Measurements from ENCODE around the gene C11orf86.
"Not testable (repeated sequence)": the region's sequence is repeated elsewhere in the genome, so short reads cannot be mapped to it uniquely, and the experiment has no call there.

Gene C11orf86, protein sequence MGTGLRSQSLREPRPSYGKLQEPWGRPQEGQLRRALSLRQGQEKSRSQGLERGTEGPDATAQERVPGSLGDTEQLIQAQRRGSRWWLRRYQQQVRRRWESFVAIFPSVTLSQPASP

DNA sequence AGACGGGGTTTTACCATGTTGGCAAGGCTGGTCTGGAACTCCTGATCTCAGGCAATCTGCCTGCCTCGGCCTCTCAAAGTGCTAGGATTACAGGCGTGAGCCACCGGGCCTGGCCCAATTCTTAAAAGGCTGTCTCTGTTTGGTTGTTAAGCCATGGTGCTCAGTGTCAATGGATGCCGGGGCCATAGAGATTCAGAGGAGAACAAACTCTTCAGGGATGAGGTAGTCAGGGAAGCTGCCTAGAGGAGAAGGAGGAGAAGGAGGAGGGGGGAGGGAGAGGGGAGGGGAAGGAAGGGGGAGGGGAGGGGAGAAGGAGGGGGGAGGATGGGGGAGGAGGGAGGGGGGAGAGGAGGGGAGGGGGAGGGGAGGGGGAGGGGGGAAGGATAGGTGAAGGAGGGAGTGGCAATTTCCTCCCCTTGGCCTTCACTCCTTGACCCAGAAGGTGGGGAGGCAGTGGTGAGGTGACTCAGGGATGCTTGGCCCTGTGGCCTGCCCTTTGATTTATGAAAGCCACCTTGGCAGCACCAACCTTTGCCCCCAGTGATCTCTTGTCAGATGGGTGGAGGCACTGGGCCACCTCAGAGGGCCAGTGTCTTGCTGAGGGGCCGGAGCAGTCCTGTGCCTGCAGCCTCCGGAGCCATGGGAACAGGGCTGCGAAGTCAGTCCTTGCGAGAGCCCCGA, at the start of gene C11orf86:
TSS of gene C11orf86 (plus strand) at position 581 of the 681 bp plus-strand sequence. CDS start at position 640, 59 bp downstream.
- DNase-seq (ENCODE audit: low read depth): no peak

DNA sequence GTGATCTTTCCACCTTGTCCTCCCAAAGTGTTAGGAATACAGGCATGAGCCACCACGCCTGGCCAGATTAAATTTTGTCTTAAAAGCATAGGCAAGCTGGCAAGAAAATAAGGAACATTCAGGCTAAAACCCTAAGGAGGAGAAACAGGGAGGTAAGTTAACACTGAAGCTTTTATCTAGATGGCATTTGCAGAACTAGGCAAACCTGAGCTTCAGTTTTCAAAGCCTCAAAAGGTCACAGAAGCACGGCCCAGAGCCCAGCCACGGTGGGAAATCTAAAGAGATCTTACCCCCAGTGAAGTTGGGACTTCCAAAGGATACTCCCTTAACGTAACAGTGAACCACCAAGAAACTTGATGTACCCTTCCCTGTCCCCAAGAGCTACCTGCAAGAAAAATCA, 45.4 kb upstream of the C11orf86 start:
- no peak for DNase-seq (ENCODE audit: low read depth)

DNA sequence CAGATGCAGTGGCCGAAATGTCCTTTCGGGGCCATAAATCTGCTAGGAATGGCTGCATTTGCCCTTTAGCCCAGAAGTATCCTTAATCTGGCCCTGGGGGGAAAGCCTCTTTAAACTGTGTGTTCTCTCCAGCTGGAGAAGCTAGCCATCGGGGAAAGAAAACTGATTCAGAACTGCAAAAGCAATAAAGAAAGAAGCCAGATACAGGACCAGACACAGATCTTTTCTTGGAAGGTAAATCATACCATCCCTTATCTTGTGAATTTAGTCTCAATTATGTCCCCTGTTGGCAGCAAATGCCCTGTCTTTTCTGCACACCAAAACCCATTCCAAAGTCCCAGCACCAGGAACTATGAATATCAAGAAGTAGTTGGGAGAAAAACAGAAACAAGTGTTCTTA, 42.6 kb upstream of the C11orf86 start:
- DNase-seq (ENCODE audit: low read depth): no peak

DNA sequence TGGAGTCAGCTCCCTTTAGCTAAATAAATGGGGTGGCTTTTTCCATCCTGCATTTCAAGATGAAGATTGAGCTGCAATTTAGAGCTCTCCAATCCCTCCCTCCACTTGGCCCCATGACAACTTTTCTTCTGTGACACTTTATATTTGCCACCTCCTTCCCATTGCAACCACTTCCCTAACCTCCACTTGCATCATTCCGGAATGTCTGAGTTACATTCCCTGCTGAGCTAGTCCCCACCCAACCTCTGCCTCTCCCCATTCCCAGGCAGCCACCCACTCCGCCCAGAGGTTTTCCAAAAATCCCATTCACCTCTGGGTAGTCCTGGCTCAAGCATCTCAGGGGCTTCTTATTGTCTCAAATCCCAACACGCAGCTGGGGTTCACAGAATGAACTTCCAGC, 41.6 kb upstream of the C11orf86 start:
- DNase-seq (ENCODE audit: low read depth): no peak

DNA sequence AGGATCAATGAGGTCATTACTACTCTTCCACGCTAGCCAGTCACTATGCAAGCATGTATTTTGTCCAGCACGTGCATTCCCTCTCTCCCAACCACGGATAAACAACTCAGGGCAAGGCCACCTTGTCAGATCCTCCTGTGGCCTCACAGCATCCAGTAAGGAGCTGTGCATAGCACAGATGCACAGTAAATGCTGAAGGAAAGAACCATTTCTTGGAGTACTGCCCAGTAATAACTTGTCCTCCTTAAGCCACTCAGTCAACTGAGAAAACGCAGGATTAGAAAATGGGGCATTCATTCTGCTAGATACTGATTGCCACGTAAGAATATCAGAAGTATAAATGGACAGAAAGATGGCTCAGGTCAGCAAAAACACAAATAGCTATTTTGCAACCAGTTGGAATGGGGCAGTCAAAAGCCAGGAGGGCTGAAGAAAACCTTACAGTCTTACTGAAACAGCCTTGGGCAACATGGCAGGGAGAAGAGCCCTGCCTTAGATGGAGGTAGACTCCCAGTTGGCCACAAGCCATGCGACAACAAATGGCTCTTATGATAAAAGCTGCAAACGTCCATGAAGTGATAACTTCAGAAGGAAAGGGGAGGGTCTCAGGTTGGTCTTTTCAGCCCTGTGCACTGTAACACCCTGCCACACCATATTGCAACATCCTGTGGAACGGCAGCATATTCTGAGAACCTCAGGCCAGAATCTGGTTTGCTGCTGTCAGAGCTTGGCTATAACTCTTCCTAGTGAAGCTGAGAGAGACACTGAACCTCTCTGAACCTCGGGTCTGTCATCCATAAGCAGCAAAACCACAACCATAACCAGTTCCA, 39.9 kb upstream of the C11orf86 start:
- no peak for DNase-seq (ENCODE audit: low read depth)

DNA sequence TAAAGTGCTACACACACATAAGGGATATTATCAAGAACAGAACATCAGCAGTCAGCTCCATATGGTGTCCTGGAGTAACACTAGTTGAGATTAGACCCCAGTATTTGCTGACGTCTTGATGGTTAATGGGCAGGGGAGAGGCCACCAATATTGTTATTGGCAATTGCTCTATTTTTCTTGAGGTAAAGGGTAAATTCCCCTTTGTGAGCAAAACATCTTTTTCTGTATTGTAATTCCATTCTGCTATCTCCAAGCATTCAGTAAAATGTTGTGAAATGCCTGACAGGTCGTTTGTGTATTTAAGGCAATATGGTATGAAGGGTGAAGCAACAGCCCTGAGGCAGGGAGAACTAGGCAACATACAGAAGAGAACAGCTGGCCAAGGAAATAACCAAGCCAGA, 38.8 kb upstream of the C11orf86 start:
- no peak for DNase-seq (ENCODE audit: low read depth)

DNA sequence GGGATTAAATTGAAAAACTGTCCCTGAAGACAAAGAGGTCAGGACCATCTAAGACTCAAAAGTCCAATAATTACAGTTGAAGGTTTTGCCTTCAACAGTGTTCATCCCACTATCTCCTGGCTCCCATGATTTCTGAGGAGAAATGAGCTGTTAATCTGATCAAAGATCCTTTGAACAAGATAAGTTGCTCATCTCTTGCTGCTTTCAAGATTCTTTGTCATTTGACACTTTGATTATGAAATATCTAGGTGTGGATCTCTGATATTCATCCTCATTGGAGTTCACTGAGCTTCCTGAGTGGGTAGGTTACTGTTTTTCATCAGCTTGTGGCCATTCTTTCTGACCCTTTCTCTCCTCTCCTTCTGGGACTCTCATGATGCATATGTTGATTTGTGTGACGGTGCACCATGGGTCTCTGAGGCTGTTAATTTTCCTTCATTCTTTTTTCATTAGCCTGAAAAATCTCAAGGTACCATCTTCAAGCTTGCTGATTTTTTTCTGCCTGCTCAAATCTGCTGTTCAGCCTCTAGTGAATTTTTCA, 37.8 kb upstream of the C11orf86 start:
- no peak for DNase-seq (ENCODE audit: low read depth)

DNA sequence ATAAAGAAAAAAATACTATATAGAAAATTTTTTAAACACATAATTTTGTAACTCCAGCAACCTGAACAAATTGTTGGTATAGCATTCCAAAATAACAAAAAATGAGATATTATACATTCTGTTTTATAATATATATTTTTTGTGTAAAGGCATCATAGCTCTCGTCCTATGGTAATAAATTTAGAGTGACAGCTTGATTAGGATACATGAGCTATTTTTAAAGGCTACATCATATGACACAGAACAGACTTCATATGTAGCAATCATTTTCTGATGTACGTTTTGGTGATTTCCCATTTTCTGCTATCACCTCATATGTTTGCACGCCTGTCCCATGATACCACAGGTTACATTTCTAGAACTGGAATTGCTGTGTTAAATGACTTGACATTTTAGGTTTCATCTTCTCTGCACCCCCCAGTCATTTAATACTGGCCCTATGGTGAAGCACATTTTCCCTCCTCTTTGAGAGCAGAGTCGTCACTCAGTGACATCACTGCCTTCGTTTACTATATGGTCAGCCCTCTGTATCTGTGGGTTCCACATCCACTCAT, 36.4 kb upstream of the C11orf86 start:
- DNase-seq (ENCODE audit: low read depth): no peak

DNA sequence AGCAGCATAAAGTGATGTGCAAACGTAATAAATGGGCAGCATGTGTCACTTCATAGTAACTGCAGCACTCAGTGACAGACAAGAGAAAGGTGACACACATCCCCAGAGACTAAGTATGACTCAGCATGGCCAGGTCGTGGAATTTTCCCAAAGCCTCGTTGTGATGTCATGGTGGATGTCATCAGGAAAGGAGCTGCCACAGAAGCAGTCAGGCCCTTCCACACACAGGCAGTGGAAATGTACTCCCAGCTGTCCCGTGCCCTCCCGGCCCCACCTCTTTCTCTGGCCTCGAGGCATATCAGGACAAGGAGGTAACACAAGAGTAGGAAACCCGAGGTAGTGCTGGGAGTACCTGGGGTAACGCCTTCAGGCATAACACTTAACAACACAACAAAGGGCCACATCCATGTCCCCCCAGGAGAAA, 25.0 kb upstream of the C11orf86 start:
- no peak for DNase-seq (ENCODE audit: low read depth)

DNA sequence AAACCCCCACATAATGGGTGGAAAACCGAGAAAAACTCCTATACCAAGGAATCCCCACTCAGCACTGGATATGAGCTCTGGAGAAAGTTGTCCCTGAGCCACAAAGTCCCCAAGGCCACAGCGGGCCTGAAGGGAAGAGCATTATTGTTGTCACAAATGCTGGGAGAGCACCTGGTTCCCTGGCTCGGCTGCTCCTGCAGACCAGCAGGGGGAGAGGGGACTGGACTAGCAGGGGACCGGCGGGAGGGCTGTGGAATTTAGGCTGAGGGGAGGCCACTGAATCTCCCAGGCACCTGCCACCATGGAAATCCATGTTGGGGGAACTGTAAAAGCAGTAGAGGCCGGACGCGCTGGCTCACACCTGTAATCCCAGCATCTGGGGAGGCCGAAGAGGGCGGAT, 24.0 kb upstream of the C11orf86 start:
- no peak for DNase-seq (ENCODE audit: low read depth)

DNA sequence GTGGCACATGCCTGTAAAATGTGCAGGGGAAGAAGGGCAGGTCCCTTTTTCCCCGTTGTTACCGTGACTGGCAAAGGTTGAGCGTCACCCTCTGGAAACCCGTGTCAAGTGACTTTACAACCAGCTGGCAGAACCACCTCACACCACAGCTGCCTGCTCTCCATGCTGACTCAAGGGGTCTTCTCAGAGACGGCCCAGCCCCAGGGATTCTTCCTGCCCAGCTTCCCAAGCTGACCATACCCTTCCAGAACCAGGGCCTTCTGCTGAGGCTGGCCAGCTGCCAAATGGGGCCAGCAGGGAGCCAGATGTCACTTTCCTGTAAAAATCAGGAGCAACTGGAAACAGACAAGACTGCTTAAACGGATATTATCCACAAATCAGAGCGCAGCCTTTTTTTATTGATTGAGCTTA, 23.2 kb upstream of the C11orf86 start:
- DNase-seq (ENCODE audit: low read depth): no peak

DNA sequence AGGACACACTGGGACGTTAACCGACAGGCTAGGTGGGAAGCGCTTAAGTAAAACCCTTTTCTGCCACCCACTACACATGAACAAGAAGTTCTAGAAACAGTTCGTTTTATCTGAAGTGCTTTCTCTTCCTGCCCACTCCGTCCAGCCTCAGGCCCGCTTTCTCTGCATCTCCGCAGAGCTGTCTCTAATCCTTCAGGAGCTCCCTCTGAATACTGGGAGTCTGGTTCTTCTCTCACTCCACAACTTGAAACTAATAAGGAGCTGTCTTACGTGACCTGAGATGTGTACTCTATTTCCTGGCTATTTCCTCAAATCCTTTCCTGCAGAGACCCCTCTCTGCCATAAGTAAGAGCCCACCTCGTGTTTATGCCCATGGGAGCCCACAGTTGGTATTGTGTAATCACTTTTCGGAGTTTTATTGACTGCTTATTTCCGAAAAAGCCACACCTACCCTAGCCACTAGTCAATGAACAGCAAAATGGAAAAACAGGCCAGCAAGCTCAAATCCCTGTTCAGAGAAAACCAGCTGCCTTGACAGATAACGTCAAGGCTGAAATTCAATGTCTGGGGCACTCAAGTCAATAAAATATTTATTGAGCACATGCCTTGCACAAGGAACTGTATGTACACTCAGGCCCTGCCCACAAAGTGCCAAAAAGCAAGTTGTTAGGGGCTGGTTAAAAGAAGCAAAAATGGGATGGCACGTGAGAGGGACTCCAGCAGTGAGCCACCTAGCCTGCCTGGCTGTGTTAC, 21.8 kb upstream of the C11orf86 start:
- DNase-seq (ENCODE audit: low read depth): no peak

DNA sequence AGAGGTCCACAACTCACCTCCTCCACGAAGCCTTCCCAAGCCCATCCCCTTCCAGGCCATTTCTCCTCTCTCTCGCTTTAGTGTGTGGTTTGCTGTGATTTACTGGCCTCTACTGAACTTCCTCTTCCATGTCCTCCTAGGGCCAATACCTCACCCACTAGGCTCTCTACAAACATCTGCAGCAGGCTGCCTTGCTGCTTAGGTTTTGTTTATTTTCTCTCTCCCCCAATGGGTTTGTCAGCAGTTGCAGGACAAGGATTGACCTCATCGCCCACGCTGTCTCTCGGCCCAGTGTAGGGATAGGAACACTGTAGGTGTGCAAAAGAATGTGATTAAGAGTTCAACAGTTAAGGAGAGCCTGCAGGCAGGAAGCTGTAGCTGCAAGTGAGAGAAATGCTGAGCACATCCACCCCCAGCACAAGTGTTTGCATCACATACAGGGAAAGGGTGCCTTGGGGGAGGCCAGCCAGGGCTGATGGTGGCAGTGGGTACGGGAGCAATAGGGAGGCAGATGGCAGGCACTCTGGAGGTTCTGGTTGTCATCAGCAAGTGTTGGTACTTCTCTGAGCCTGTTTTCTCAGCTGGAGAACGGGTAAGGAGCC, 18.3 kb upstream of the C11orf86 start:
- DNase-seq (ENCODE audit: low read depth): no peak

DNA sequence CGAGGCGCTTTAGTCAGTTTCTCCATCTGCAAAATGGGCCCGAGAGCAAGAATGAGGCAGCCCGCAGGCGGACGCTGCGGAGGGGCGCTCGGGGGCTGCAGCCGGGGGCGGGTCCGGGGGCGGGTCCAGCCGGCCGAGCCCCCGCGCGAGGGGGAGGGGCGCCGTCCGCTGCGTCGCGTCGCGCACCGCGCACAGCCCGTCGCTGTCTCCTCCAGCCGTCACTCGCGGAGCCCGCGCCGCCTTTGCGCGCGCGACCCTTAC, 17.2 kb upstream of the C11orf86 start:
- DNase-seq (ENCODE audit: low read depth): no peak

DNA sequence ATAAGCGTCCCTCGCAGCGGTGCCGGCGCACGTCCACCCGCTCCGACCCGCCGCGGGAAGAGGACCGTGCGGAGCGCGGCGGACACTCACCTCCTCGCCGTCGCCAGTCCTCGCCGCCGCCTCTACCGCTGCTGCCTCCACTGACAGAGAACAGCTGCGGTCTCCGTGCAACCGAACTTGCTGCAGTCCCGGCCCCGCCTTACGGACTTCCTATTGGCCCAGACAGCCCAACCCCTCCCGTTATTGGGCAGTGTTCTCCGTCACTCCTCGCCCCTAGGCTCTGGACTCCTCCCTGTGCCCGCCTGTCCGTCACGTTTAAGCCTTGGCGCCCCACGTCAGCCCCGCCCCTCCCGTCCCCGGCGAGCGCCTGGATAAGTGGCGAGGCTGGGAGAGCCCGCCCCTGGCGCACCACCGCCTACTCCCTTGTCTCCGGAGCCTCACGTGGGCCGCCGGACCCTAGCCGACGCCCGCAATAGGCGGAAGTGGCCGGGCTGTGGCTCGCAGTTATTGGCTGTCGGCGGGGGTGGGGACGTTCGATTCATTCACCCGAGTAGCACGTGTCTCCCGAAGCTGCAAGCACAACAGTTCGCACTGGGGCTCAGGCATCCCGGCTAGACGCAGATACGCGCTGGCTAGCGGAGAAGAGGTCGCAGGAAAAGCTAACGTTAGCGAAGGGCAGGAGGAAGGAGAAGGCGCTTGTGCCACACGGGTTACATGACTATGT, 16.7 kb upstream of the C11orf86 start, which contains the start of gene PC:
TSS of gene PC (minus strand) at position 152 of the 724 bp plus-strand sequence. CDS start 86,224 bp downstream, outside the sequence.
- peak; percentile 95 for DNase-seq (ENCODE audit: low read depth)

DNA sequence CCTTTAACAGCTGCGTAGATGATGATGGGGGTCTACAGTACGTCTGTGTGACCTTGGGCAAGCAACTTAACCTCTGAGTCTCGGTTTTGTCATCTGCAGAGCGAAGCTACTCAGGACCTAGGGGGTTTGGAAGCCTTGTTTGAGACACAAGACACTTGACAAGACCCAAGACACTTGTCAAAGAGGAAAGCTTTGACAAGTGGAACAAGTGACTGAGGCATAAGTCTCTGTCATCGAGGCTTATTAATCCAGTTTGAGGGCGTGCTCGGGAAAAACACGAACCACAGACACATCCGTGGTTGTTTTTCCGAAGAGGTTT, 16.2 kb upstream of the C11orf86 start:
- no peak for DNase-seq (ENCODE audit: low read depth)

DNA sequence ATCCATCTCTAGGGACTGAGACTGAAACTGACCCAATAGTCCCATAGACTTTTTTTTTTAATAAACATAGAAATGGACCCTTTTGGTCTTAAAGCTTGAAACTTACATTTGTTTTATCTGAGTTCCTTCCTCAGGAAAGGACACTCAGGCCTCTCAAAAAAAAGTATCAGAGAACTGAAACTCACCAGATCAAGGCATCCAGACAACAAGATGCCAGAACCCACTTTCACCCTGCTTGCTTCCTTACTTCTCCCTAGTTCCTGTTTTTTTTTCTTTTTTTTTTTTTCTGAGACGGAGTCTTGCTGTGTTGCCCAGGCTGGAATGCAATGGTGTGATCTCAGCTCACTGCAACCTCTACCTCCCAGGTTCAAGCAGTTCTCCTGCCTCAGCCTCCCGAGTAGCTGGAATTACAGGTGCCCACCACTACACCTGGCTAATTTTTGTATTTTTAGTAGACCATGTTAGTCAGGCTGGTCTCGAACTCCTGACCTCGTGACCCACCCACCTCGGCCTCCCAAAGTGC, 13.4 kb upstream of the C11orf86 start:
- not testable (repeated sequence) for DNase-seq (ENCODE audit: low read depth)

DNA sequence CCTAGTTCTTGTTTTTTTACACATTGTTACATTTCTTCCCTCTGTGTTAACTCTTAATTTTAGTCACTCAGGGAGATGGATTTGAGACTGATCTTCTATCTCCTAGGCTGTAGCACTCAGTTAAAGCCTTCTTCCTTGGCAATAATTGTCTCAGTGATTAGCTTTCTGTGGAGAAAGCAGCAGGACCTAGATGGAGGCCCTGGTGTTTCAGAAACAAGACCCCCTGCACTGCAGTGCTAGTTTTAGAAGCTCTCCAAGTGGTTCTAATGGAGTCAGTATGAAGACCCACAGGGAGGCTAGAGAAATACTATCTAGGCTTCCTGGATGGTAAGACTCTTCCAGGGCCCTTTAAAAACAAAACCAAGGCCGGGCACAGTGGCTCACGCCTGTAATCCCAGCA, 12.9 kb upstream of the C11orf86 start:
- DNase-seq (ENCODE audit: low read depth): no peak

DNA sequence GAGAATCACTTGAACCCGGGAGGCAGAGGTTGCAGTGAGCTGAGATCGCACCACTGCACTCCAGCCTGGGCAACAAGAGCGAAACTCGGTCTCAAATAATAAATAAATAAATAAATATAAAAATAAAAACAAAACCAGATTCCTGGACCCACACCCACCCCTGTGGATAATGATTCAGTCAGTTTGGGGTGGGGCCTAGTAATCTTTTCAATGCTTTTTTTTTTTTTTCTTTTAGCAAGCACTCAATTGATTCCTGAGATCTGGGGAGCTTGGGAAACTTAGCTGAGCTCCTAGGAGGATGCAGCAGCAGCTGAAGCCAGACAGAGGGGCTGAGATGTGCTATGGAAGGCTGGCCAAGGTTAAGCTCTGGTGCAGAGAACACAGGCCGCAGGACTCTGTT, 12.3 kb upstream of the C11orf86 start:
- DNase-seq (ENCODE audit: low read depth): no peak

DNA sequence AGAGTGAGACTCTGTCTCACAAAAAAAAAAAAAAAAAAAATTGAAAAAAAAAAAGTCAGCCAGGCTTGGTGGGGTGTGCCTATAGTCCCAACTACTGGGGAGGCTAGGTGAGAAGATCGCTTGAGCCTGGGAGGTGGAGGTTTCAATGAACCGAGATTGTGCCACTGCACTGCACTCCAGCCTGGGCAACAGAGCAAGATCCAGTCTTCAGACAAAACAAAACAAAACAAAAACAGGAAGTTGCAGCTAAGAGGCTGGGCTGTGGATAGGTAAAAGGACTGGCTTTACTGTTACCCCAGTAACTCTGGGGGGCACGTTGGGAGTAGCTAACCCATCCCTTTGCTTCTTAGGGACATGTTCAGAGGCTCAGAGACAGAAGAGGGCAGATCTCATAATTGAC, 10.6 kb upstream of the C11orf86 start:
- no peak for DNase-seq (ENCODE audit: low read depth)

DNA sequence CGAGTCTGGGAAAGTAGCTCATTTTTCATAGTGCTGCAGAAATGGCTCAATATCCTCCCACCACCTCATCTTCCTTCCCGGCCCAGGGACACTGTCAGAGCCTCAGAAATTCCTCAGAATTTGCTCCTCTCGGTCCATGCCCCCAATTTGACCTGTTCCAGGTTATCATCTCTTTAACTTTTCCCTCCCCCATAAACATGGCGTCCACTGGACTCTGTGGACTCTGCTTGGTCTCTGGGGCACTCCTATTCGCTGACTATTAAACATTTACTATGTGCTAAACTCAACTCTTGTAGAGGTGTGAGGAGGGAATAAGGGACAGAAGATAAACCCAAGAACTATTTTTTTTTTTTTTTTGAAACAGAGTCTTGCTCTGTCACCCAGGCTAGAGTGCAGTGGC, 8.8 kb upstream of the C11orf86 start:
- no peak for DNase-seq (ENCODE audit: low read depth)
